HG03060 (cell line): ENCODE measurements around the gene TMEM273.

Experiments
- ATAC-seq: cut with Tn5 transposase; IDR thresholded peaks from one replicate; pipeline ENCODE4 v1.9.1; 2021; ENCODE audit warnings: low read depth, moderate number of reproducible peaks; ENCODE audit not compliant: unreplicated experiment

The TMEM273 gene

DNA sequence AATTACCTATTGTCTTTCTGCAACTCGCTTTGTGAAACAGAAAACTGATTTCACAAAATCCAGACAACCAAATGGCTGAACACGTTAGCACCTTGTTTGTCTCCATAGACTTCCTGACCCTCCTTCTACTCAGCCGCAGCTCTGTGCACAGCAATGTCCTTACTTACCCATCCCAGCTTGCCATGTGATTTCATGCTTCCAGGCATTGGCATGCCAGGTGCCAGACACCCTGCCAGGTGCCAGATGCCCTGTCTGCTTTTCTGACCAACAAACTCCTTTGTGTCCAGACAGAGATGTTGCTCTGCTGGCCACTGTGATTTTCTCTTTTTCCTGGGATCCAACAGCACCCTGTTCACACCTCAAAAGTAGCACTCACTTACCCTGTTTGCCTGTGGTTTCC lies 38.3 kb downstream of the TMEM273 start:
- no peak for ATAC-seq

DNA sequence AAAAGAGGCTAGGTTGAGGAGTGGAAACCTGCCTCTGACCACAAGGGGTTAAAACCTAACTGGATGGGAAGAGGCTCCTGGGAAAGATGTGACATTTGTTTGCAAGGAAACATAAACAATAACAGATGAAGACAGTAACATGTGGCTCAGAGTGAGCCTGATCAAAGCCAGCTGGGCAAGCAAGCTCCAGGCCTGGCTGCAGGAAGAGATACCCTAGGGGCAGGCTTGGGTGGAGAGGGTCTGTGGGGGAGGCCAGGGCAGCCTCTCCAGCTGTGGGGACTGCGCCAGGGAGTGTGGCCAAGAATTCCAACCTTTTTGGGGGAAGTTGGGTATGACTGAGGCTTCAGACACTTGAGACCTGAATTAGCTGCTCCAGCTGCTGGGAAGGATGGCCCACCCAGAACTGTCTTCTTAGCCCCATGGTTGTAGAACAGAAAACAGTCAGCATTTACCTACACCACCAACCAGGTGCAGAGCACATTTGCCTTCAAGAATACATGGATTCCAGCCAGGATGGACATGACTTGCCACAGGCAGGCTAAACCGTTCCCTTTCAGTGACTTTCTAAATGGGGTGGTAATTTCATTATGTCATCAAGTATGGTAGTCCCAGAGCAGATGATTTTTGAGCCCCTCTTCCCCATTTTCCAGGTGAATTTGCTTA lies 44.0 kb downstream of the TMEM273 start:
- ATAC-seq, result no peak

DNA sequence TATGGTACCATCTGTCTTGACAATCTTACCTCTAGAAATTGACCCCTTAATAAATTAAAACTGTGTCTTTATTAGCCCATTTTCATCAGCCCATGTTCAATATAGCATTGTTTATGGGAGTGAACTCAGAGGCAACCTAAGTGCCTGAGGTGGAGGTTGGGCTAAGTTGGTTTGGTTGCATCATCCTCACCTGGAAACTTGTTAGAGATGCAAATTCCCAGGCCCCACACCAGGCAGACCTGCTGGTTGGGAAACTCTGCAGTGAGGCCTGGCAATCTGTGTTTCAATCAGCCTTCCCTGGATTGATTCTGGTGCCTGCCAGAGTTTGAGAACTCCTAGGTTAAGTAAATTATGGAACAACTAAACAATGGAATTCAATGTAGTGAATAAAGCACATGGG lies 44.9 kb downstream of the TMEM273 start:
- no peak for ATAC-seq

DNA sequence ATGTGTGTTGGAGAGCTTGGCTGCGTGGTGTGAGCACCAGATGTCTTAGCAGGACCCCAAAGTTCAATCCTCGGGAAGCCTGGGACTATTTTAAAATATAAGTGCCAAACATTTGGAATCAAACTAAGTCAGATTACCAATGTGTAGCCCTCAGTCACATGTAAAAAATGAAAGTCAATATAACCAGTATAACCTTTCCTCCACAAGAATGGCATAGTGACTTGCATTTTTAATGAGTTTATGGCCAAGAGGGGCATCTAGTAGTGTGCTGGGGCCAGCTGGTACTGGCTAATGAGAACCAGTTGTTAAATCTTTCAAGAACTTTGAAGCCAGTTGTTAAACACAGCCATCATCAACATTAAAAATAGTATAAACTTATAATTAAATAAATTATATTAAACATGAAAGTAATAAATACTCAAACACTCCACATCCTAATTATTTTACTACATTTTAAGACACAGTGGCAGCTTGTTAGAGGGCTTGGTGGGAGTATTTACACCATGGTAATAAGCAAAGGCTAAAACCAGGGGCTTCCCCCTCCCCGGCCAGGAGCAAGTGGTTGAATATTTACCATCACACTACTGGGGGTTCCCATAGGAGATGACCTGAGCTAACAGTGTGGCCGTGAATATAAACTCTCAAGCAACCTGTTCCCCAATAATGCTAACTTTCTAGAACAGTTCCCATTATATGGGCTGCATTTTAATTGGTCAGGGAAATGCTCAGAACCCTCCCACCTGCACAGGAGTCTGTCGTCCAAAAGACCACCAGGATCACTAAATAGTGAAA lies 46.5 kb downstream of the TMEM273 start:
- ATAC-seq, result no peak

DNA sequence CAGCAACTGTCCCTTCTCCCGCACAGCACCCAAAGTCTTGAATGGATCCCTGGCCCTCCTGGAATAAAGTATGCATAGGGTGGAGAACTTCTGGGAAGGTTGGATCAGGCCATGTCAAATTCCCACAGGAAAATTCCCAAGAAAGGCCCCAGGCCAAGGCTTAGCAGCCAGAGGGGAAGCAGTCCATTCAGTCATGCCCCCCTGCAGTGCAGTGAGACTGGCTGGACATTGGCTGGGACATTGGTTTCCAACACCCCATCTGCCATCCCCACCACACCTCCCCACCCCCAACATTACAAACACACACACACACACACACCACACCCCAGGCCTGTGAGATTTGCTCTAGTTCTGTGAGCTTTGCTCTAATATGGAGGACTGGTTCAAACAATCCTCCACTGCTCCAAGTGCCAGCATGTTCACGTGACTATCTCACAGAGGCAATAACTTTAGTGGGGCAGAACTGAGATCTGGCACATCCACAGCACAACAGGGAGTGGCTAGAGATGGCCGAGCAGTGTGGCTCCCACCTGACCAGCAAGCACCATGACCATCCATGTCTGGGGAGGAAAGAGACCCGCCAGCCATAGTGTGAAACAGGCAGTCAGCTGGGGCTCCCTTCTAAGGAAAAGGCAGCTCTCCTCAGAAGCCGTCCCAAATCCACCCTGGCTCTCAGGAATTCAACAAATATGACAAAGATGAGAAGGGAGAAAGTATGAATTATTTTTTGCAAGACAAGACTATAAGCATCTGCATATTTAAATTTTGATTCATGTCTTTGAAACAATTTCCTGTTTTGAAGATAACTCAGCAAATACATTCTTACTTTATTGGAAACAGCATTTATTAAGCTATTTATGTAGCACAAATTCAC lies 47.6 kb downstream of the TMEM273 start:
- ATAC-seq, result no peak

DNA sequence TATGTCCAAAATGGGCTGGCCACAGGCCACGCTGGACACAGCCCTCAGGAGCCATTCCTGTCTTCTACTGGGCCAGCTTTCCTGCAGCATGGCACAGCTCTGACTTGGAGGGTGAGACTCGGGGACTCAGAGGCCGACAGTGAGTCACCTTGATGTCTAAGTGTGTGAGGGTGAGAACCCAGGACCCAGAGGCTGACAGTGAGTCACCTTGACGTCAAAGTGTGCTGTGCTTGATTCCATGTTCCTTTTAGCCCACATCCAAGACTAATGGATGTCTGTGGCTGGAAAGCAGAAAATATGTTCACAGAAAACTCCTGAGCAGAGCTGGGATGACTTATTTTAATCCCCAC lies 48.4 kb downstream of the TMEM273 start:
- no peak for ATAC-seq

DNA sequence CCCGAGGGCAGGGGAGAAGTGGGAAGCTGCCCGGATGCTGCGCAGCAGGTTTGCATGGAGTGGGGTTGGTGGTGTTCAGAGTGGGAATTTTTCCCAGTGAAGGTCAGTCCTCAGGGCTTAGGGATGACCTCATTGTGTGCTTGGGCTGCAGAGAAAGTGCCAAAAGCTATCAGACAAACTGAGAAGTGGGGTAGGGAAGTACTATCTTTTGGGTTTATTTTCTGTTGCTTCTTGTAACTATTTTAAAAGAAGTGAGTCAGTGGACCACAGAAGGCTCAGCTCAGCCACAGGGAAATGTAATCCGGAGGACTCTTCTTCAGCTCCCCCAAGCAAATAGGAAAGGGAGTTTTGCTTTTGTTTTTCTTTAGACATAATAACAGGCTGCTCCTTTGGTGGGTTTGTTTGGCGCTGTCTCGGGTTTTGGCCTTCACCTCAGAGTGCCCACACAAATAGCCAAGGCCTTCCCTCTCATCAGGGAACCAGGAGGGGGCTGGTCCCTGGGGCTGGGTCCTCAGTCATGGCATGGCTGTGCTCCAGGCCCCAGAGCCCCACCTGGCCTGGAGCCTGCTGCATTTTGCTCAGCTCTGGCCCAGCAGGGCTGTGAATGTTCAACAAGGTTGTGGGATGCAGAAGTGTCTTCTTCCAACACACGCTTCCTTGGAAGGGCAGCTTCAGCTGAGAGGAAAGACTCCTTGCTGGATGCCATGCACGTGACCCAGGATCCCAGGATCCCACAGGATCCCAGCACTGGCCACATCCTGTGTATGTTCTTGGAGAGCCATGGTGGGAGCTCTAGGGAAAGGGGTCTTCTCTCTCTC lies 49.0 kb downstream of the TMEM273 start:
- no peak for ATAC-seq

DNA sequence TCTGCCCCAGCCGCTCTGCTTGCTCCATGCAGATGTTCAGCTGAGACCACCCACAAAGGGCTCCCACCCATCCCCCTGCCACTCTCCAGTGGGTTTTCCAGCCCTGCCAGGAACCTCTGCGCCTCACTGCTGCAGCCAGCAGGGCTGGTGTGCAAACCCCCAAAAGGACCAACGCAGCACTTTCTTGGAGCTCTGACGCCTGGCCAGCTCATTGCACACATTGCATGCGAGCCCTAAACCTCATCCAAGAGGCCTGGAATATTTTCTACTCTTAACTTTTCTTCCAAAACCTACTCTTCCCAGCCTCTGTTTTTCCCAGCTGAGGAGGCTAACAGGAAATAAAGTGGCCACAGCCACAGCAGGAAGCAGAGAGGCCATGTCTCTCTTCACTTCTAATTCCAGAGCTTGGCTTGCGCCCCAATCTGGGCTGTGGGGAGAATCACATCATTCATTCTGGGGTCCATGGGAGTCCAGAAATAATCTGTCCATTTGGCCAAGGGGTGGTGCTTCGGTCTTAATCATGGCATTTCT lies 49.8 kb downstream of the TMEM273 start:
- no peak for ATAC-seq

DNA sequence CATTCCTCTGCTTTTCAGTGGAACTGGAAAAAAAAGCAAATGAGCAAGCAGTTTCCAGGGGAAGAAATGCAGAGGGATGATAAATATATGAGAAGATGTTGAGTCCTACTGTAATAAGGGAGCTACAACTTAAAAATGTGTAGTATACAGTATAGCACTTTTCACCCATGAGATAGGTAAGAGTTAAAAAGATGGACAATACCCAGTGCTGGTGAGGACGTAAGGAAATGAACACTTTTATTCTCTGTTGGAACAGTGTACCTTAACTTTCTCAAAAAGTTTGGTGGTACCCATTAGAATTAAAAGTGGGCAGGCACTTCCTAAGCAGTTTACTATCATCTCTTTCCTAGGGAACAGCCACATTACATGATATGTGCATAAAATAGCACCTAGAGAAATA lies 51.7 kb downstream of the TMEM273 start:
- ATAC-seq, result no peak

DNA sequence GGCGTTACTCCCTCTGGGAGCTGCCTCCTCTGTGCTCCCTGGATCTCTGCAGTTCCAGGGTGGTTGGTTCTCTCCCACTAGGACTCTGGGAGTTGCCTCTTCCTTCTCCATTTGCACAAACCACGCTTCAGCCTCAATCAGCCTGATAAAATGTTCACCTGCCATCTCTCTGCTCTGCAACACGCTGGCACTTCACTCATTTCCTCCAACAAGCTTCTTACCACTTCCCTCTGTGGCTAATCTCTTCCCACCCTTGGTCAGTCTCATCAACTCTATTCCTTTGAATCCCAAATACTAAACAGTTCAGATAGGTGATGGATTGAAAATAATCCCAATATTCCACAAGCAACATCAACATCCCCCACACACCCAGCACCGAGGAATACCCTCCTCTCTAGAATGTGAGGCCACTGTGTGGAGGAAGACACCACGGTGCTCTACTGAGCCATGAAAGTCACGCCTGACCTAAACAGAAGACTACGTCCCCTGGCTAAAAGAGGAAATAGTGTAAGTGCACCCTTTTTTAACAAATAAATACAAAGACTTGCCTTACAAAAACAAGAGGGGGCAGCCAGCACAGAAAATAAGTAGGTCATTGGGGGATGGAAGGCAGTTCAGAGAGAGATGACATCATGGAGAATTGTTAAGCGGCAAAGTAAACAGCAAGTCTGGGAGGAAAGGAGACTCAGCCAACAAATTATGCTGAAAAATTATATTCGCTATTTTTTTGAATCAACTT lies 52.4 kb downstream of the TMEM273 start:
- no peak for ATAC-seq

DNA sequence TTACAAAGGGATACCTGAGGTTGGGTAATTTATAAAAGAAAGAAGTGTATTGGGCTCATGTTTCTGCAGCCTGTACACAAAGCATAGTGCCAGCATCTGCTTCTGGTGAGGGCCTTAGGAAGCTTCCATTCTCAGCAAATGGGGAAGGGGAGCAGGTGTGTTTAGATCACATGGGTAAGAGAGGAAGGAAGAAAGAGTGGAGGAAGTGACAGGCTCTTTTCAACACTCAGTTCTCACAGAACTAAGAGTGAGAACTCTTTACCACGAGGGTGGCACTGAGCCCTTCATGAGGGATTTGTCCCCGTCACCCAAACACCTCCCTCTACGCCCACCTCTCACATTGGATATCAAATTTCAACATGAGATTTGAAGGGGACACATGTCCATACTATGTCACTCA lies 53.9 kb downstream of the TMEM273 start:
- no peak for ATAC-seq

DNA sequence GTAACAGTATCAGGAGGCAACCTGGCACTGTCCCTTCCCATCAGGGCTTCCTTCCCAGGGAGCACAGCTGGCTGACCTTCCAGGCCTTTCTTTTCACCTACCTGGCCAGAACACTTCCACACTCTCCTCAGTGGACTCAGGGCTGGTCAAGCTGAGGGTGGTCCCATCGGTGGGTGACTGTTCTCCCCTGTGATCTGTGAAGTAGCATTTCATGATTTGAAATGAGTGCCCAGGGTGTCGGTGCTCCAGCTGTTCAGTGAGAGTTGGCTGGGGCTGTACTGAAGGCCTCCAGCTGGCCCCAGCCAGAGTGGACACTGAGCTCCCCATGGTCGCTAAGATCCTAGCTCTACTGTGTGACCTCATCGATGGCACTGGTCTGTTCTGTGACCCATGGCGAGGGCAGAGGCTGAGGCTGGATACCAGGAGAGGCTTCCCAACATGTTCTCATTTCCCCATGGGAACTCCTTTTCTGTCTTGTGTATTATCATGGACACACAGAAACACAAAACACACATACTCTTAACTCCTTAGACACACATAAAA lies 54.4 kb downstream of the TMEM273 start, which contains the start of gene FAM170B:
Gene FAM170B, minus strand, starts transcription at position 316 of the 543 bp plus-strand sequence. Its CDS starts 103 bp downstream, at position 213.
- ATAC-seq, result no peak

DNA sequence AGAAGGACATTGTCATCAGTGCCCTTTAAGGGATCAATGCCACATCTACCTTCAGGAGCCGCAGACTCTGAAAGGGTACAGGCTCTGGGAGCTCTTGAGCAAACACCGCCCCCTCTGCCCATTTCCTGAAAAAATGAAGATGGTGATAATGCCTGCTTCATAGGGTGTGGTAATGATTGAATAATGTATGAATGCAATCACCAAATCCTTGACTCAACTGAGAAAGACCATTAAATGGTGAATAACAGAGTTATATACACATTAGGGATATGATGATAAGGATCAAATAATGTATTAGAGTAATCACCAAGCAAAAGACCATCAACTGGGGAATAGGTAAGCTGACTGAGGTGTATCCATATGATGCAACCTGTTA lies 55.8 kb downstream of the TMEM273 start:
- ATAC-seq, result no peak

DNA sequence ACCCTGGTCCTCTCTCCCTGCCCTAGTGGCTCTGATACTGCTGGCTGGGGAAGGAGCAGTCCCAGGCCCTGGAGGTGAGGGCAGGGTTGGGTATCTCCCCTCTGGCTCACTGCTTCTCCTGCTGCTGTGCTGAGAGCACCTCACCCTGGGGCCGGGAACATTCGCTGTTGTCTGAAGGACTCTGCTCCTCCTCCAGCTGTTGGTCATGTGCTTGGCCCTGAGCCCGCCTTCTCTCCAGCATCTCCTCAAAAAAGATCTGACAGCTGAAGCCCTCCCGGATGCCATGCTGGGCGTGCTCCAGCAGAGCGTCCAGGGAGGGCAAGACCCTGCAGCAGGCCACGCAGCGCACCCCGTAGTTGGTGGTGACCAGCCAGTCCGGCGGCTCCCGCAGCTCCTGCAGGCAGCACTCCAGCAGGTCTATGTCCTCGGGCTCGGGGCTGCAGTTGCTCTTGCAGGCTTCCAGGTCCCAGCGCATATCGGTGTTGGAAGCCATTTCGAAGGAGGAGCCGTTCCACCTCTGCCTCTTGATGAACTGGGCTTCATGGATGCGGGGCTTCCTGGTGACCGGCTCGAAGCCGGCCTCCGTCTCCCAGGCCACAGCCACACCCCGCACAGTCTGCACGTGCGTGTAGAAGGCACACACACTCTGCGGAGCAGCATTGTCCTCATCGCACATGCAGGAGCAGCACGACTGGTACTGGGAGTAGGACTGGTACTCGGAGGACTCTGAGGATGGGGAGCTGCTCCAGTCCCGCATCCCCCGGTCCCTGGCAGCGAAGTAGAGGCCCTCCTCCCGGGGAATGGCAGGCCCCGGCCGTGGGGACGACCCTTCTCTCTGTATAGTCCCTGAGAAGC lies 56.5 kb downstream of the TMEM273 start:
- ATAC-seq, result no peak

DNA sequence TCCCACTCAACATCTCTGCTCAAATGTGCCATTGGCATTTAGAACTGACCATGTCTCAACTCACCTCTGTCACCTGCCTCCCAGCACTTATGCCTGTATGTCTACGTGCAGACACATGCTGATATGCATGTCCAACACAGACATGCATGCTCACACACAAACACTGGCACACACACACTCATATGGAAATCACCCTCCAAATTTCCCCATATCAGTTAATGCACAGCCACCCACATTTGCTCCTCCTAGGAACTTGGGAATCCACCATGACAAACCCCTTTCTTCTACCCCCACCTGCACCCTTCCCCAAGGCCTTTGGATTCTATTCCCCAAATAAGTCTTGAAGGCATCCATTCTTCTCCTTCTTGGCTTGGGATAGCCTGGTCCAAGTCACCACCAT lies 58.8 kb downstream of the TMEM273 start:
- ATAC-seq, result no peak

DNA sequence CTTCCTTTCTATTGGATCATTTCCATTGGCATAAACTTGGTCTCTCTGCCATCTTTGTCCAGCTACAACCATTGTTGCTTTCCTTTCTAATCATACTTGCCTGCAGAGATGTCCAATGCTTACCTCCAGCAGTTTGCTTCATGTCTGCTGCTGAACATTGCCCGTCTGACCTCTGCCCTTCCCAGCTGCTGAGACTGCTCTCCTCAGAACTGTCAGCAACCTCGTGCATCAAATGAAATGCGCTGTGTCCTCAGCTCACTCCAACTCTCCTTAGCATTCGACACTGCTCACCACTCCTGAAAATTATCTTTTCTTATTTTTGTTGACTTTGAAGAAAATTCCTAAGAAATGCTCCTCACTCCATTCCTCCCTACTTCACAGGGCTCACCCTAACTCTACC lies 59.3 kb downstream of the TMEM273 start:
- no peak for ATAC-seq

DNA sequence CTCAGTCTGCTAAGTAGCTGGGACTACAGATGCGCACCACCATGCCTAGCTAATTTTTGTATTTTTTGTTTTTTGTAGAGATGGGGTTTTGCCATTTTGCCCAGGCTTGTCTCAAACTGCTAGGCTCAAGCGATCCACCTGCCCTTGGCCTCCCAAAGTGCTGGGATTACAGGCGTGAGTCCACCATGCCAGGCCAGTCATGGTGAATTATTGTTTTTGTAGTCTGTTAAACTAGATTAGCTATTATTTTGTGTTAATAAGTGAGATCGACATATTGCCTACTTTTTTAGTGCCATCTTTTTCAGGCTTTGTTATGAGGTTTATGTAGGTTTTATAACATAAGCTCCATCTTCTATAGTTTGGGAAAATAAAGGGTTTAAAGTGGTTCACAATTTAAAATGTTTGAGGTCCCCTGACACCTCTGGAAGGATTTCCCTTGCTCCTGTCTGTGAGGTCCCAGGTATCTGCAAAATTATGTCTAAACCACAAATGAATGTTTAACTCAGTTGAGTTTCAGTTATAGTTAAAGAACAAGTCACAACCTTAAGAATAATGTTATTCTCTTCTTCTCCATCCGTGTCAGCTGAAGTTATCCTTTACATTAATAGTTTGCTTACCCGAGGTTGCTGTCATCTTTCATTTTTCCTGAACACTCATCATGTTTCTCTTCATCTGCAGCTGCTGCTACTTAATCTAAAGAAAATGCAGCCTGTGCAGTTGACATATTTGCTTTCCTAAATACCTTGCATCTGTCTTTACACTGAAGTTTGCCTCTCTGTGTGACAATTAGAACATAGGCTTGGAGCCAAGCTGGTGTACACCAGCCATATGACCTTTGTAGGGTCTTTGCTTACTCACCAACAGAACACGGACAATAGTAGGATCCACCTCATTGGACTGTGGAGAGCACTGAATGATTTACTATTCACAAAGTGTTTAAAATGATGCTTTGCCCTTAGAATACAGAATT lies 63.9 kb downstream of the TMEM273 start:
- no peak for ATAC-seq
